Measurements from ENCODE around the gene SLC10A7. TPM values are rescaled to one million over a fixed set of nuclear protein-coding genes. Genes with fewer than 3 reads are reported as not detected.

SLC10A7 gene
- polyA plus RNA-seq, 1 donor (not counting 4 experiments of a cell fraction or from before 2014, with no cell fraction given) = 12.7 TPM

- TF ChIP-seq CTCF (optimal IDR thresholded peaks at IDR 0.05 in 1 of 3, IDR thresholded peaks at IDR 0.05 in 1 of 3, conservative IDR thresholded peaks at IDR 0.05 in 1 of 3; ENCODE audit: extremely low read depth in 1 of 3, insufficient read depth in 2 of 3, low read length in 3 of 3) = no peak
- TF ChIP-seq EZH2 (IDR thresholded peaks at IDR 0.05; ENCODE audit: low read length) = no peak
- Histone ChIP-seq H3K9me3 (ENCODE audit: control insufficient read depth, low read depth, low read length) (no peaks in the 10 kb centered on the region), H3K4me3 (ENCODE audit: control insufficient read depth in 2 of 3, extremely low read depth in 1 of 3, insufficient read depth in 2 of 3, low read depth in 1 of 3, low read length in 3 of 3) (no peak overlapping the region), H3K4me1 (ENCODE audit: control insufficient read depth, extremely low read depth, insufficient read depth, low read length) (peaks cover 10% of the 10 kb centered on the region), H2AFZ (ENCODE audit: control insufficient read depth, low read length) (no peak overlapping the region), H3K36me3 (ENCODE audit: control insufficient read depth in 2 of 2, extremely low read depth in 1 of 2, insufficient read depth in 2 of 2, low read length in 2 of 2) (no peaks in the 10 kb centered on the region), H3K79me2 (ENCODE audit: control insufficient read depth, insufficient read depth, low read length) (no peaks in the 10 kb centered on the region), H3K27me3 (ENCODE audit: control insufficient read depth, extremely low read depth, insufficient read depth, low read length) (no peaks in the 10 kb centered on the region), H3K4me2 (ENCODE audit: control insufficient read depth, extremely low read depth, insufficient read depth, low read depth, low read length) (no peak overlapping the region), H3K9ac (ENCODE audit: control insufficient read depth, extremely low read depth, insufficient read depth, low read length) (no peak overlapping the region), H3K27ac (ENCODE audit: control insufficient read depth, insufficient read depth, low read length) (no peak overlapping the region), H3K9me1 (ENCODE audit: control insufficient read depth, extremely low read depth, insufficient read depth, low read length) (no peaks in the 10 kb centered on the region), H4K20me1 (ENCODE audit: control insufficient read depth, extremely low read depth, insufficient read depth, low read length) (no peaks in the 10 kb centered on the region)
- dilution Hi-C loops (cut with MboI; ENCODE audit: extremely low pct_ligation_motif_present, low sequenced_read_pairs) = no loop called here
- no peak for DNase-seq (ENCODE audit: low read depth, low spot score)
- no peak for FAIRE-seq
Measured at GRCh38 chr4:146494143-146494542, 27.6 kb downstream of the SLC10A7 start.

- Histone ChIP-seq H3K4me1 (ENCODE audit: control insufficient read depth, extremely low read depth, insufficient read depth, low read length) (peaks cover 4% of the 10 kb centered on the region), H3K27me3 (ENCODE audit: control insufficient read depth, extremely low read depth, insufficient read depth, low read length) (no peaks in the 10 kb centered on the region), H2AFZ (ENCODE audit: control insufficient read depth, low read length) (no peak overlapping the region), H3K36me3 (ENCODE audit: control insufficient read depth in 2 of 2, extremely low read depth in 1 of 2, insufficient read depth in 2 of 2, low read length in 2 of 2) (peaks cover 0 to 2% of the 10 kb centered on the region in 2 experiments), H3K4me3 (ENCODE audit: control insufficient read depth in 2 of 3, extremely low read depth in 1 of 3, insufficient read depth in 2 of 3, low read depth in 1 of 3, low read length in 3 of 3) (no peak overlapping the region), H3K9me3 (ENCODE audit: control insufficient read depth, low read depth, low read length) (no peaks in the 10 kb centered on the region), H3K9ac (ENCODE audit: control insufficient read depth, extremely low read depth, insufficient read depth, low read length) (no peak overlapping the region), H3K27ac (ENCODE audit: control insufficient read depth, insufficient read depth, low read length) (no peak overlapping the region), H3K79me2 (ENCODE audit: control insufficient read depth, insufficient read depth, low read length) (no peaks in the 10 kb centered on the region), H4K20me1 (ENCODE audit: control insufficient read depth, extremely low read depth, insufficient read depth, low read length) (no peaks in the 10 kb centered on the region), H3K4me2 (ENCODE audit: control insufficient read depth, extremely low read depth, insufficient read depth, low read depth, low read length) (no peak overlapping the region), H3K9me1 (ENCODE audit: control insufficient read depth, extremely low read depth, insufficient read depth, low read length) (no peaks in the 10 kb centered on the region)
- no peak for FAIRE-seq
- DNase-seq (ENCODE audit: low read depth, low spot score) = no peak
- dilution Hi-C loops (cut with MboI; ENCODE audit: extremely low pct_ligation_motif_present, low sequenced_read_pairs) = no loop called here
- TF ChIP-seq EZH2 (IDR thresholded peaks at IDR 0.05; ENCODE audit: low read length) (no peak), CTCF (optimal IDR thresholded peaks at IDR 0.05 in 1 of 3, IDR thresholded peaks at IDR 0.05 in 1 of 3, conservative IDR thresholded peaks at IDR 0.05 in 1 of 3; ENCODE audit: extremely low read depth in 1 of 3, insufficient read depth in 2 of 3, low read length in 3 of 3) (no peak)
Measured at GRCh38 chr4:146490106-146490505, 31.6 kb downstream of the SLC10A7 start.

All from keratinocyte (primary cell).